Type B pancreatic cell (in vitro differentiated cells): ENCODE results near the gene SNCG. TPM values are rescaled to one million over a fixed set of nuclear protein-coding genes. Genes with fewer than 3 reads are reported as not detected.
"Not testable (repeated sequence)": the region's sequence is repeated elsewhere in the genome, so short reads cannot be mapped to it uniquely, and the experiment has no call there.

Experiments
- DNase-seq: peaks from one replicate; pipeline ENCODE4 v3.0.0; 2021; ENCODE audit warnings: mixed read lengths; ENCODE audit not compliant: unreplicated experiment; ENCODE audit errors: extremely low spot score
- H3K27ac Mint-ChIP-seq: 2 replicates; pipeline ENCODE4 v1.8.0; 2021; ENCODE audit warnings: mild to moderate bottlenecking, mixed read lengths
- H3K27me3 Mint-ChIP-seq: 2 replicates; pipeline ENCODE4 v1.8.0; 2021; ENCODE audit warnings: mixed read lengths
- H3K36me3 Mint-ChIP-seq: 2 replicates; pipeline ENCODE4 v1.8.0; 2021; ENCODE audit warnings: mixed read lengths
- H3K4me1 Mint-ChIP-seq: one replicate; pipeline ENCODE4 v1.8.0; 2021; ENCODE audit warnings: mixed read lengths; ENCODE audit not compliant: unreplicated experiment
- H3K4me3 Mint-ChIP-seq: 2 replicates; pipeline ENCODE4 v1.8.0; 2021; ENCODE audit warnings: mild to moderate bottlenecking, mixed read lengths
- H3K9me3 Mint-ChIP-seq: 2 replicates; pipeline ENCODE4 v1.8.0; 2021; ENCODE audit warnings: mixed read lengths
- CTCF ChIP-seq: fragments of 200-600 bp; sonication (generic); conservative IDR thresholded peaks from 2 replicates; pipeline ENCODE4 v1.5.0; 2021; ENCODE audit warnings: antibody characterized with exemption, mild to moderate bottlenecking
- total RNA-seq: library from RNA; stranded (reverse); gene quantifications from 2 replicates; pipeline ENCODE4 v1.2.1, GENCODE V29; 2021; ENCODE audit warnings: low replicate concordance

SNCG gene
- total RNA-seq, 1 donor from 2014 or later, result 60.4 TPM

GRCh38 chr10:86976362-86977056, 18.1 kb downstream of the SNCG start:
- DNase-seq, result no peak
- peaks cover 4% of the 10 kb centered on the region for H3K36me3 Mint-ChIP-seq
- no peaks in the 10 kb centered on the region for H3K9me3 Mint-ChIP-seq
- no peak overlapping the region for H3K27ac Mint-ChIP-seq
- peaks cover 28% of the 10 kb centered on the region for H3K4me1 Mint-ChIP-seq
- H3K27me3 Mint-ChIP-seq, result peaks cover 4% of the 10 kb centered on the region
- no peak for TF ChIP-seq CTCF
- H3K4me3 Mint-ChIP-seq, result no peak overlapping the region

- peaks cover 13% of the 10 kb centered on the region for H3K4me1 Mint-ChIP-seq
- not testable (repeated sequence) for H3K9me3 Mint-ChIP-seq, DNase-seq, H3K4me3 Mint-ChIP-seq, H3K27me3 Mint-ChIP-seq, H3K36me3 Mint-ChIP-seq
- H3K27ac Mint-ChIP-seq, result peak overlapping the region; percentile 24
These were observed 20.1 kb downstream of the SNCG start for GRCh38 chr10:86978457-86978856.

GRCh38 chr10:86979296-86979818, 21.0 kb downstream of the SNCG start:
- no peaks in the 10 kb centered on the region for H3K9me3 Mint-ChIP-seq
- peaks cover 4% of the 10 kb centered on the region for H3K36me3 Mint-ChIP-seq
- TF ChIP-seq CTCF, result no peak
- H3K4me1 Mint-ChIP-seq, result peaks cover 11% of the 10 kb centered on the region
- no peak overlapping the region for H3K27ac Mint-ChIP-seq
- no peak overlapping the region for H3K4me3 Mint-ChIP-seq
- no peak for DNase-seq
- H3K27me3 Mint-ChIP-seq, result no peaks in the 10 kb centered on the region

- H3K4me3 Mint-ChIP-seq, result no peak overlapping the region
- H3K27me3 Mint-ChIP-seq, result no peaks in the 10 kb centered on the region
- H3K36me3 Mint-ChIP-seq, result no peaks in the 10 kb centered on the region
- H3K9me3 Mint-ChIP-seq, result no peaks in the 10 kb centered on the region
- DNase-seq, result no peak
- no peak for TF ChIP-seq CTCF
- peaks cover 7% of the 10 kb centered on the region for H3K4me1 Mint-ChIP-seq
- H3K27ac Mint-ChIP-seq, result no peak overlapping the region
These were observed 21.6 kb downstream of the SNCG start for GRCh38 chr10:86979977-86980448.

- not testable (repeated sequence) for H3K27me3 Mint-ChIP-seq, H3K9me3 Mint-ChIP-seq, H3K27ac Mint-ChIP-seq, H3K4me3 Mint-ChIP-seq, H3K4me1 Mint-ChIP-seq, H3K36me3 Mint-ChIP-seq, DNase-seq
These were observed 22.6 kb downstream of the SNCG start for GRCh38 chr10:86981020-86981419.

GRCh38 chr10:86981716-86982115, 23.3 kb downstream of the SNCG start:
- Mint-ChIP-seq H3K36me3 (no peaks in the 10 kb centered on the region), H3K27me3 (no peaks in the 10 kb centered on the region), H3K4me1 (peaks cover 7% of the 10 kb centered on the region), H3K27ac (no peak overlapping the region), H3K9me3 (no peaks in the 10 kb centered on the region), H3K4me3 (no peak overlapping the region)
- no peak for TF ChIP-seq CTCF
- no peak for DNase-seq

- DNase-seq, H3K27me3 Mint-ChIP-seq, H3K4me3 Mint-ChIP-seq, H3K27ac Mint-ChIP-seq, H3K9me3 Mint-ChIP-seq, H3K4me1 Mint-ChIP-seq, H3K36me3 Mint-ChIP-seq: not testable (repeated sequence)
These were observed 26.1 kb downstream of the SNCG start for GRCh38 chr10:86984498-86984897.
